Natural killer cell (primary cell): ENCODE data around the gene EHD4. TPM values are rescaled to one million over a fixed set of nuclear protein-coding genes. Genes with fewer than 3 reads are reported as not detected.

Experiments used
- ATAC-seq, 3 donors: fragments of 150-1000 bp in 2 of 3; fragments of 200-7000 bp in 1 of 3; cut with Tn5 transposase; 1 replicate in 1 of 3; 2 replicates in 2 of 3; pipeline ENCODE4 v1.10.0; 2021; ENCODE audit warnings: mild to moderate bottlenecking in 2 of 3, moderate library complexity in 2 of 3
- DNase-seq, 2 donors: peaks; one replicate each; pipeline versions ENCODE4 v3.0.0 to v3.0.0-alpha.2; 2013 to 2021; ENCODE audit warnings: mixed read lengths in 1 of 2
- H3K27ac ChIP-seq: one replicate; pipeline ENCODE4 v1.5.1; 2013; ENCODE audit warnings: mild to moderate bottlenecking, low read length
- H3K27me3 ChIP-seq: one replicate; pipeline ENCODE4 v1.6.1; 2013; ENCODE audit warnings: low read length; ENCODE audit not compliant: control insufficient read depth, insufficient read depth
- H3K36me3 ChIP-seq: one replicate; pipeline ENCODE4 v1.6.1; 2013; ENCODE audit warnings: low read length; ENCODE audit not compliant: control insufficient read depth, insufficient read depth
- H3K4me1 ChIP-seq: one replicate; pipeline ENCODE4 v1.6.1; 2013; ENCODE audit warnings: low read length; ENCODE audit not compliant: control insufficient read depth, insufficient read depth
- H3K4me3 ChIP-seq: one replicate; pipeline ENCODE4 v1.5.1; 2013; ENCODE audit warnings: low read length
- H3K9me3 ChIP-seq: one replicate; pipeline ENCODE4 v1.6.1; 2013; ENCODE audit warnings: low read length; ENCODE audit not compliant: control insufficient read depth, insufficient read depth
- H3K27ac Mint-ChIP-seq, 2 donors: one replicate each; pipeline ENCODE4 v1.8.0; 2022; ENCODE audit warnings: mild to moderate bottlenecking in 2 of 2, mixed read lengths in 2 of 2, moderate library complexity in 1 of 2
- H3K27me3 Mint-ChIP-seq, 2 donors: one replicate each; pipeline ENCODE4 v1.8.0; 2022; ENCODE audit warnings: low read depth in 2 of 2, mixed read lengths in 2 of 2
- H3K36me3 Mint-ChIP-seq: one replicate; pipeline ENCODE4 v1.8.0; 2022; ENCODE audit warnings: mixed read lengths
- H3K4me1 Mint-ChIP-seq, 2 donors: one replicate each; pipeline ENCODE4 v1.8.0; 2022; ENCODE audit warnings: mixed read lengths in 2 of 2
- H3K4me3 Mint-ChIP-seq: one replicate; pipeline ENCODE4 v1.8.0; 2022; ENCODE audit warnings: mild to moderate bottlenecking, moderate library complexity, mixed read lengths
- H3K9me3 Mint-ChIP-seq, 2 donors: one replicate each; pipeline ENCODE4 v1.8.0; 2022; ENCODE audit warnings: mixed read lengths in 2 of 2
- WGBS: methylation state at CpG from one replicate; pipeline ENCODE4 v1.1.7; 2013; ENCODE audit warnings: missing lambda C conversion rate; ENCODE audit not compliant: insufficient coverage; 5-methylcytosine and 5-hydroxymethylcytosine counted together
- intact Hi-C: fragments of 100-400 bp; cut with micrococcal nuclease; formaldehyde crosslinking; loops from one replicate; pipeline ENCODE4 v1.14.2; 2022
- total RNA-seq, 4 donors: library from RNA; stranded (reverse); fragments of 120-200 nt in 1 of 4; gene quantifications; one replicate each; pipeline versions ENCODE4 v1.2.3 to v1.2.4, GENCODE V29; 2013 to 2022
- TF ChIP-seq, protein P1 (sequence below): fragments of 200-600 bp; IDR thresholded peaks from one replicate; pipeline ENCODE4 v1.8.0; 2022; ENCODE audit warnings: antibody characterized with exemption

The EHD4 gene
- total RNA-seq, 3 donors from 2014 or later (not counting 1 experiment from before 2014, with no cell fraction given) = 28.4 to 34.6 (median 31.7) TPM

DNA sequence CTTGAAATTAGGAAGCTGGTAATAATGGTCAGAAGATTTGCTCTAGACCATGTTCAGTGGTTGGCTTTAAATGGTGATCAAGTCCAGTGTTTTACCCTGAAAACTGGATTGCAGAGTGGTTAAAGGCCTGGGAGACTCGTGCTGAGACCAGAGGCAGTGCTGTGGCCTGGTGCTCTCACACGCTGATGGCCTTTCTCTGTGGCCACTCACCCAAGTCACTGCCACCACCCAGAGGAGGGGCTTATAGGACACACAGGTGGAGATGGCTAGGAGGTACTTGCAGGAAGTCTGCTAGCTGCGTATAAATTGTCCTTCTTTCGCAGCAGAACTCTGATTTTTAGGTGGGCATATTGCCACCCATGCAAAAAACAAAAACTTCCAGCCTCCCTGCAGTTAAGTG is 6.2 kb upstream of the EHD4 start:
- no peak overlapping the region for H3K27ac ChIP-seq
- H3K36me3 Mint-ChIP-seq = no peaks in the 10 kb centered on the region
- peaks cover 21% of the 10 kb centered on the region in 2 donors for H3K27me3 Mint-ChIP-seq
- 79% methylated on average over 3 of the region's 4 CpGs for WGBS
- H3K27ac Mint-ChIP-seq = no peak overlapping the region
- H3K36me3 ChIP-seq = no peaks in the 10 kb centered on the region
- TF ChIP-seq, protein P1, sequence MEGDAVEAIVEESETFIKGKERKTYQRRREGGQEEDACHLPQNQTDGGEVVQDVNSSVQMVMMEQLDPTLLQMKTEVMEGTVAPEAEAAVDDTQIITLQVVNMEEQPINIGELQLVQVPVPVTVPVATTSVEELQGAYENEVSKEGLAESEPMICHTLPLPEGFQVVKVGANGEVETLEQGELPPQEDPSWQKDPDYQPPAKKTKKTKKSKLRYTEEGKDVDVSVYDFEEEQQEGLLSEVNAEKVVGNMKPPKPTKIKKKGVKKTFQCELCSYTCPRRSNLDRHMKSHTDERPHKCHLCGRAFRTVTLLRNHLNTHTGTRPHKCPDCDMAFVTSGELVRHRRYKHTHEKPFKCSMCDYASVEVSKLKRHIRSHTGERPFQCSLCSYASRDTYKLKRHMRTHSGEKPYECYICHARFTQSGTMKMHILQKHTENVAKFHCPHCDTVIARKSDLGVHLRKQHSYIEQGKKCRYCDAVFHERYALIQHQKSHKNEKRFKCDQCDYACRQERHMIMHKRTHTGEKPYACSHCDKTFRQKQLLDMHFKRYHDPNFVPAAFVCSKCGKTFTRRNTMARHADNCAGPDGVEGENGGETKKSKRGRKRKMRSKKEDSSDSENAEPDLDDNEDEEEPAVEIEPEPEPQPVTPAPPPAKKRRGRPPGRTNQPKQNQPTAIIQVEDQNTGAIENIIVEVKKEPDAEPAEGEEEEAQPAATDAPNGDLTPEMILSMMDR = no peak
- intact Hi-C loops = no loop called here
- ATAC-seq = no peak
- H3K4me1 Mint-ChIP-seq = no peaks in the 10 kb centered on the region
- no peaks in the 10 kb centered on the region for H3K9me3 Mint-ChIP-seq
- no peaks in the 10 kb centered on the region for H3K4me1 ChIP-seq
- peaks cover 4% of the 10 kb centered on the region for H3K27me3 ChIP-seq
- H3K4me3 ChIP-seq = no peak overlapping the region
- no peak overlapping the region for H3K4me3 Mint-ChIP-seq
- H3K9me3 ChIP-seq = no peaks in the 10 kb centered on the region
- DNase-seq = no peak

DNA sequence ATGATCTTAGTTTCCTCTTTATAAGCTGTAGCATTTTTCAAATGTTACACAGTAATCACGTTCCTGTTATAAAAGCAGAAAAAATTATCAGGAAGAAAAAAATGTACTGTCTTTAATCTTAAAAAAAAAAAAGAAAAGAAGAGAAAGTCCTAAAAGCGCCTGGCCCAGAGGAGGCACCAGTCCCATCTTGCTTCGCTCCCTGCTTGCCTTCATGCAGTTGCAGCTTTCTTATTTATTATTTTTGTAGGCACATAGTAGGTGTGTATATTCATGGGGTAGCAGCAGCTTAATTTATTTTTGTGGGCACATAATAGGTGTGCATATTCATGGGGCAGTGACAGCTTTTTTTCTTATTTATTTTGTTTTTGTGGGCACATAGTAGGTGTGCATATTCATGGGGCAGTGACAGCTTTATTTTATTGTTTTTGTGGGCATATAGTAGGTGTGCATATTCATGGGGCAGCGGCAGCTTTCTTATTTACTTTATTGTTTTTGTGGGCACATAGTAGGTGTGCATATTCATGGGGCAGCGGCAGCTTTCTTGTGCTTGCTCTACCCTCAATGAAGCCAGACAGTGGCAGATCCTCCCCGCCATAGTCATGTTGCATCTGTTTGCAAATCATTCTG is 5.5 kb upstream of the EHD4 start:
- Mint-ChIP-seq H3K36me3 (no peaks in the 10 kb centered on the region), H3K27ac (no peak overlapping the region), H3K27me3 (peaks cover 21% of the 10 kb centered on the region in 2 donors), H3K4me1 (peaks cover 4% of the 10 kb centered on the region in 2 donors), H3K9me3 (no peaks in the 10 kb centered on the region), H3K4me3 (no peak overlapping the region)
- peaks cover 4% of the 10 kb centered on the region for H3K27me3 ChIP-seq
- no peak overlapping the region for H3K27ac ChIP-seq
- WGBS = 91% methylated on average over 6 of the region's 6 CpGs
- TF ChIP-seq, protein P1 = no peak
- H3K4me3 ChIP-seq = no peak overlapping the region
- ATAC-seq (no peak), DNase-seq (no peak)
- intact Hi-C loops = no loop called here
- no peaks in the 10 kb centered on the region for H3K36me3 ChIP-seq
- H3K4me1 ChIP-seq = peaks cover 3% of the 10 kb centered on the region
- no peaks in the 10 kb centered on the region for H3K9me3 ChIP-seq

DNA sequence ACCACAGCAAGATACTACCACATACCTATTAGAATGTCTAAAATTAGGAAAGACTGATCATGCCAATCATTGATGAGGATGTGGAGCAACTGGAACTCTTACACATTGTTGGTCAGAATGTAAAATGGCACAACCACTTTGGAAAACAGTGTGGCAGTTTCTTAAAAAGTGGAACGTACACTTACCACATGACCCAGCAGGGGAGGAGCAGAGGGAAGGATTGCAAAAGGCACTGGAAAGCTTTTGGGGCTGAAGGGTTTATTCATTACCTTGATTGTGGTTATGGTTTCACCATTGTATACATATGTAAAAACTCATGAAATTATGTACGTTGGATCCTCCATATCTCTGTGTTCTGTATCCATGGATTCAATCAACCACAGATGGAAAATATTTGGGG is 3.3 kb upstream of the EHD4 start:
- intact Hi-C loops = no loop called here
- Mint-ChIP-seq H3K27me3 (peaks cover 21% of the 10 kb centered on the region in 2 donors), H3K4me3 (no peak overlapping the region), H3K9me3 (no peaks in the 10 kb centered on the region), H3K27ac (no peak overlapping the region), H3K36me3 (no peaks in the 10 kb centered on the region), H3K4me1 (peaks cover 17 to 22% of the 10 kb centered on the region in 2 donors)
- Histone ChIP-seq H3K9me3 (no peaks in the 10 kb centered on the region), H3K36me3 (no peaks in the 10 kb centered on the region), H3K27ac (no peak overlapping the region), H3K4me3 (no peak overlapping the region), H3K4me1 (peaks cover 10% of the 10 kb centered on the region), H3K27me3 (peaks cover 4% of the 10 kb centered on the region)
- WGBS = 71% methylated on average over 1 of the region's 2 CpGs
- TF ChIP-seq, protein P1 = no peak
- no peak for ATAC-seq
- DNase-seq = no peak

DNA sequence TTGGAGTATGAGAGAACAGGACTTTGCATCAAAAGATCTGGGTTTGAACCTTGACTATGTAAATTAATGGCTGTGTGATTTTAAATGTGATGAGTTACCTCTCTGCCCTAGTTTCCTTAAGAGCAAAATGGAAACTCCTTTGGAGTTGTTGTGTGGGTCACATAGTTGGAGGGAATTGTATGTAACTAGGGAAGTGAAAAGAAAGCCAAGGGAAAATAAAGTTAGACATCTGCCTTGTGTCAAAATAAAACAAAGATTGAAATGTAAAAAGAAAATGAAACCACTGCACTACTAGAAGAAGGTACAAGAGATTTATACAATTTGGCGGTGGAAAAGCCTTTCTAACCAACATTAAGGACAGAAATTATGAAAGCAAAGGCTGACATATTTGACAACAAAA is 1.7 kb upstream of the EHD4 start:
- peaks cover 4% of the 10 kb centered on the region for H3K27me3 ChIP-seq
- no peak for DNase-seq
- H3K4me1 ChIP-seq = peaks cover 24% of the 10 kb centered on the region
- TF ChIP-seq, protein P1 = no peak
- Mint-ChIP-seq H3K4me3 (no peak overlapping the region), H3K9me3 (no peaks in the 10 kb centered on the region), H3K4me1 (peaks cover 26 to 30% of the 10 kb centered on the region in 2 donors), H3K27me3 (peaks cover 21% of the 10 kb centered on the region in 2 donors), H3K36me3 (no peaks in the 10 kb centered on the region), H3K27ac (peak overlapping the region in 1 of 2 donors; percentile 97)
- no peak overlapping the region for H3K4me3 ChIP-seq
- H3K9me3 ChIP-seq = no peaks in the 10 kb centered on the region
- no peak overlapping the region for H3K27ac ChIP-seq
- no peak for ATAC-seq
- 70% methylated on average over 1 of the region's 1 CpG for WGBS
- no peaks in the 10 kb centered on the region for H3K36me3 ChIP-seq
- intact Hi-C loops = no loop called here
